GM10248 (cell line): ENCODE measurements around the gene SLC34A1.

ENCODE experiments used
- CTCF ChIA-PET: fragments of 300-600 bp; sonication (Branson Sonifier 250); formaldehyde crosslinking; extraction: SDS; loops from one replicate; lab custom pipeline; 2021; ENCODE audit warnings: antibody characterized with exemption; lab: Yijun Ruan, JAX
- POLR2A ChIA-PET: fragments of 350-650 bp; sonication (Branson Sonifier 250); formaldehyde crosslinking; extraction: SDS; loops from one replicate; lab custom pipeline; 2020; ENCODE audit warnings: antibody characterized with exemption; lab: Yijun Ruan, JAX
- DNase-seq: peaks from one replicate; pipeline ENCODE4 v3.0.0; 2012; ENCODE audit errors: extremely low spot score
- TF ChIP-seq, protein P1 (sequence below): IDR thresholded peaks from 2 replicates; pipeline ENCODE4 v1.5.1; 2012; ENCODE audit warnings: mild to moderate bottlenecking, low read depth; ENCODE audit errors: extremely low read depth, missing control alignments, control extremely low read depth

Gene SLC34A1

DNA sequence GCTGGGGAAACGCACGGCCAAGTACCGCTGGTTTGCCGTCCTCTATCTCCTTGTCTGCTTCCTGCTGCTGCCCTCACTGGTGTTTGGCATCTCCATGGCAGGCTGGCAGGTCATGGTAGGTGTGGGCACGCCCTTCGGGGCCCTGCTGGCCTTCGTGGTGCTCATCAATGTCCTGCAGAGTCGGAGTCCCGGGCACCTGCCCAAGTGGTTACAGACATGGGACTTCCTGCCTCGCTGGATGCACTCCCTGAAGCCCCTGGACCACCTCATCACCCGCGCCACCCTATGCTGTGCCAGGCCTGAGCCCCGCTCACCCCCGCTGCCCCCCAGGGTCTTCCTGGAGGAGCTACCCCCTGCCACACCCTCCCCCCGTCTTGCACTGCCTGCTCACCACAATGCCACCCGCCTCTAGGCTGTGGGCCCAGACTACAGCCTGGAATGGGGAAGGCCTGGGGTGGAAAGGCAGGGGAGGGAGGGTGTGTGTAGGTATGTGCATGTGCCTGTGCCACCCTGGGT, 13.7 kb downstream of the SLC34A1 start:
- POLR2A ChIA-PET = no interaction called here
- no peak for DNase-seq
- CTCF ChIA-PET = interaction anchor here (21.8 kb wide), 1 partner anchor 48 kb away, joined by 549 read pairs; the partner anchor contains the start of gene PRR7
- TF ChIP-seq, protein P1, sequence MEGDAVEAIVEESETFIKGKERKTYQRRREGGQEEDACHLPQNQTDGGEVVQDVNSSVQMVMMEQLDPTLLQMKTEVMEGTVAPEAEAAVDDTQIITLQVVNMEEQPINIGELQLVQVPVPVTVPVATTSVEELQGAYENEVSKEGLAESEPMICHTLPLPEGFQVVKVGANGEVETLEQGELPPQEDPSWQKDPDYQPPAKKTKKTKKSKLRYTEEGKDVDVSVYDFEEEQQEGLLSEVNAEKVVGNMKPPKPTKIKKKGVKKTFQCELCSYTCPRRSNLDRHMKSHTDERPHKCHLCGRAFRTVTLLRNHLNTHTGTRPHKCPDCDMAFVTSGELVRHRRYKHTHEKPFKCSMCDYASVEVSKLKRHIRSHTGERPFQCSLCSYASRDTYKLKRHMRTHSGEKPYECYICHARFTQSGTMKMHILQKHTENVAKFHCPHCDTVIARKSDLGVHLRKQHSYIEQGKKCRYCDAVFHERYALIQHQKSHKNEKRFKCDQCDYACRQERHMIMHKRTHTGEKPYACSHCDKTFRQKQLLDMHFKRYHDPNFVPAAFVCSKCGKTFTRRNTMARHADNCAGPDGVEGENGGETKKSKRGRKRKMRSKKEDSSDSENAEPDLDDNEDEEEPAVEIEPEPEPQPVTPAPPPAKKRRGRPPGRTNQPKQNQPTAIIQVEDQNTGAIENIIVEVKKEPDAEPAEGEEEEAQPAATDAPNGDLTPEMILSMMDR = no peak

DNA sequence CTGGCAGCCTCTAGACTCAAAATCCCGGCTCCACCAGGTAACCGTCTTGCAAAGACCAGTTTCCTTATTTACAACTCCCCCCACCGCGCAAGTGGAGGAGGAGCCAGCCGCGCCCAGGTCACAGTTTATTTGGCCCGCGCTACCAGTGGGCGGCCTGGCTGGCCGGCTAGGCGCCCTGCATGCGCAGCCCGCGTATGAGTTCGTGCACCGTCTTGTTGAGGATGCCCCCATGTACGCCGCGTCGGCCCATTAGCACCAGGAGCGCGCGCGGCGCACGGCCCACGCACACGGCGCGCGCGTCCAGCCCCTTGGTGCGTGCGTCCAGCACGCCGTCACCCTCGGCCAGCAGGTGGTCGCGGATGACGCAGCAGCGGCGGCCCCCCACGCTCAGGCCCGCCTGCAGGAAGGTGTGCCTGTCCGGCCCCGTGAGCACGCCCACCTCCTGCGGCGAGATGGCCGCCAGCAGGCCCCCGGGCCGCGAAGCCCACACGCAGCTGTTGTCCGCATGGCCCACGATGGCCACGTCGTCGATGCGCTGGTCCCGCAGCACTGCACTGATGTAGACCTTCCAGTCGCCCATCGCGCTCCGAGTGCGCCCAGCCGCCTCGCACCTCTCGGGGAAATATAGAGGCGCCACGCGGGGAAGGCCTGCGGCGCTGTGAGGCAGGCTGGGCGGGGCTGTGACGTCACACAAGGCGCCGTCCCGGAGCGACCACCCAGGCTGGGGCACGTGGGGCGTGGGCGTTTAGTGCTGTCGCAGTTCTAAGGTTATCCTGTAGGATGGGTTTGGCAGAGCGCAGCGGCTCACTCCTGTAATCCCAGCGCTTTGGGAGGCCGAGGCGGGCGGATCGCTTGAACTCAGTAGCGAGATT, 16.0 kb downstream of the SLC34A1 start, which contains the start of gene PFN3:
TSS of gene PFN3 (minus strand) at position 665 of the 872 bp plus-strand sequence. CDS start at position 580, 85 bp downstream.
- DNase-seq = no peak
- TF ChIP-seq, protein P1 = no peak
- ChIA-PET CTCF (interaction anchor here (1.7 to 21.8 kb wide), 5 partner anchors 10 to 91 kb away, joined by 3 to 549 read pairs (median 55); partner anchors contain the start of genes PRR7 and SLC34A1), POLR2A (no interaction called here)

DNA sequence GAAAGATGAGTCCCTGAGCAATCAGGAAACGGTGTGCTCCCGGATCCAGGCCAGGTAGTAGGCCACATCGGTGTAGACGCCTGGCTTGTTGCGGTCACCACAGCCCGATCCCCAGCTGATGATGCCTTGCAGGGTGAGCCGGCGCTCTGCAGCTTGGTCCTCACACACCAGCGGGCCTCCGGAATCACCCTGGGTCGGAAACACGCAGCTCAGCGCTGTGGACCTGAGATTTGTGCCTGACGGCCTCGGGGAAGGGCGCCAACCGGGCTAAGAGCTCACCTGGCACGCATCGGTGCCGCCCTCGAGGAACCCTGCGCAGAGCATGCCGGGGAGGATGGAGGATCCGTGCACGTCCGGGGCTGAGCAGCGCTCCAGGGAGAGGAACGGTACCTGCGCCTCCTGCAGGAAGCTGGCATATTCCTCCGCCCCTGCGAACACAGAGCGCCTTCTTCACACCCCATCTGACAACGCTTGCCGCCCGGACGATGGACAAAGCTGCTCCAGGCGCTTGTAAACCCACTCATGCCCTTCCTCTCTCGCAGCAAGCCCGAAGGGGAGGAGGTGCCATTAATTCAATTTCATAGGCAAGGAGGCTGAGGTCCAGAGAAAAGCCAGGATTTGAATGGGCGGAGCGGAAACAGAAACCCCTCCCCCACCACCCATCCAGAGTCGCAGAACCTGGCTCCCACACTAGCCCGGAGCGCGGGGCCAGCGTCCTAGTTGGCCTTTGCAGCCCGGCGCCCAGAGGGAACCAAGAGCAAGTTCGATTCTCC, 18.2 kb downstream of the SLC34A1 start:
- DNase-seq = peak; percentile 74
- ChIA-PET CTCF (interaction anchor here (0.6 to 21.8 kb wide), 38 partner anchors 12 to 390 kb away, joined by 3 to 549 read pairs (median 8); partner anchors contain the start of genes DOK3, GRK6, LMAN2 and PDLIM7), POLR2A (interaction anchor here (0.8 to 1.4 kb wide), 3 partner anchors 12 to 30 kb away, joined by 3 to 4 read pairs (median 4); no protein-coding TSS in a partner anchor)
- TF ChIP-seq, protein P1 = peak; percentile 43

DNA sequence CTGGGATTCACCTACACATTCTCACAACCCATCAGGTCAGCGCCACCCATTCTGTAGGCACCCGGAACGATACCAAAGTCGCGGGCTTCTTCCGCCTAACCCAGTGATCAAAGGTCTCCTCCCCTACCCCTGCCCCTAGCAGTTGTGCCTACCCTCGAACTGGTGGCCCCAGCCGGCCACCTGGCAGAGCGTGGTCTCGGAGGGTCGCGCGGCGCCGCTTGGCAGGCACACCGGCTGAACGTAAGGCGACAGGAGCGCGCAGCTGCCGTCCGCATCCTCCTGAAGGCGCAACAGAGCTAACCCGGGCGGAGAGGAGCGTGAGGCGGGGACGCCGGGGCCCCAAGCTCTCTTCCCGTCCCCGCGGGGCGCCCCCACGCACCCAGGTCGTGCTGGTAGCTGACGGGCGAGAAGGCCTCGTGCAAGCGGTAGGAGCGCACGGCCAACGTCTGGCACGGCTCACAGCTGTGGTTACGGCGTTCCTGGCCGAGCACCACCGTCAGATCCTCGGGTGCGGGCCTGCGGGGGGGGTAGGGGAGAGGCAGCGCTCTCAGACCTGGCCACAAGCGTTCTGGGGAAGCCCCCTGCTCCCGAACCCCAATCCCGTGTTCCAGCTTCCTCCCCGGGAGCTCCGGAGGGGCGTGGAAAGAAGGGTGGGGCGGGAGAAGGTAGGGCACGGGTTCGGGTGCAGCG, 19.0 kb downstream of the SLC34A1 start:
- peak; percentile 61 for DNase-seq
- TF ChIP-seq, protein P1 = peak; percentile 18
- POLR2A ChIA-PET = interaction anchor here (0.6 to 1.6 kb wide), 8 partner anchors 13 to 1018 kb away, joined by 3 to 10 read pairs (median 4); partner anchors contain the start of gene PRR7
- CTCF ChIA-PET = interaction anchor here (0.6 to 21.8 kb wide), 45 partner anchors 13 to 743 kb away, joined by 3 to 549 read pairs (median 9); partner anchors contain the start of genes DOK3, GRK6, LMAN2 and PDLIM7

DNA sequence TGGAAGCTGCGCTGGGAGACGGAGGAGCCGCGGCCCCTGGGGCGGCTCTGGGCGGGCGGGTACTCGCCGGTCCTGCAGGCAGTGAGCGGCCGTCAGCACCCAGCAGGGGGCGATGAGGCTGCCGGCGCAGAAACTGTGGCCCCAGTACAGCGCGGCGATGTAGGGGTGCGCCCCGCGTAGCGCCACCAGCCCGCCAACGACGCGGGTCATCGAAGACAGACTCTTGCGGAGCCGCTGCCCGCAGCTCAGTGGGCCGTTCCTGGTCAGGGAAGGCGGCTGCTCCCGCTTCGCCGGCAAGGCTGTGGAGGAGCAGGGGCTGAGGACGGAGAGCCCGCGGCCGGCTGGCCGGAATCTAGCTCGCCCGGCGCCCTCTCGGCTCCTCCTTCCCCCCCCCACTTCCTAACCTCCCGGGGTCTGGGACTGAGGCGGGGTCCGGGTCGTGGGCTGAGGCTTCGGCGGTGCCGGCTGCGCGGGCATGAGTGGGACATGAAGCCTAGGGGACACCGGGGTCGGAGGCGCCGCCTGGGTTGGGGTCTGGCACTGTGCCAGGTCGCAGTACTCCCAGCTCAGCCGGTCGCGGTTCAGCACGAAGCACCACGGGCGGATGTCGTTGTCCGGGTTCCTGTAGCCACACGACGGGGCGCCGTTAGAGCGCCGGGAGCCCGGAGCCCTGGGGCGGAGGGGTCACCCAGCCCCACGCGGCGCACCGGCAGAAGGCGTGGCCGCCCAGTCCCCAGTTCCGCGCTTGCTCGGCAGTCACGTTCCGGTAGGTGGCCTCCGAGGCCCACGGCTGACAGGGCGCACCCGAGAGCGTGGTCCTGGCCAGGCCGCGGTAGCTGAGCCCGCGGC, 19.8 kb downstream of the SLC34A1 start:
- CTCF ChIA-PET = interaction anchor here (0.6 to 21.8 kb wide), 52 partner anchors 14 to 744 kb away, joined by 3 to 549 read pairs (median 6); partner anchors contain the start of genes DOK3, GRK6, LMAN2 and PDLIM7
- POLR2A ChIA-PET = interaction anchor here (1.2 to 1.6 kb wide), 6 partner anchors 13 to 51 kb away, joined by 3 to 10 read pairs (median 5); partner anchors contain the start of gene PRR7
- TF ChIP-seq, protein P1 = peak; percentile 92
- peak; percentile 93 for DNase-seq
